Activated T-cell treated with anti-CD3 and anti-CD28 coated beads for 48 hours (primary cell): ENCODE measurements around the gene DFFA.
"Not testable (repeated sequence)": the region's sequence is repeated elsewhere in the genome, so short reads cannot be mapped to it uniquely, and the experiment has no call there.

Source experiments
- DNase-seq: peaks from one replicate; pipeline ENCODE4 v3.0.0-alpha.2; 2020; ENCODE audit warnings: low read depth

DFFA gene

GRCh38 chr1:10430216-10431069 lies 41.9 kb downstream of the DFFA start, which contains the start of gene CENPS:
Gene CENPS (plus strand): TSS chr1:10430433. CDS start chr1:10430518, 85 bp downstream.
- peak; percentile 94 for DNase-seq

- no peak for DNase-seq
Measured at GRCh38 chr1:10429868-10430215, 42.5 kb downstream of the DFFA start.

- DNase-seq = no peak
Measured at GRCh38 chr1:10428984-10429383, 43.3 kb downstream of the DFFA start.

- not testable (repeated sequence) for DNase-seq
Measured at GRCh38 chr1:10426535-10426848, 45.8 kb downstream of the DFFA start.

- not testable (repeated sequence) for DNase-seq
Measured at GRCh38 chr1:10425826-10426534, 46.3 kb downstream of the DFFA start.

GRCh38 chr1:10424651-10425050 lies 47.7 kb downstream of the DFFA start:
- no peak for DNase-seq

GRCh38 chr1:10424034-10424433 lies 48.3 kb downstream of the DFFA start:
- DNase-seq = no peak

GRCh38 chr1:10421637-10422036 lies 50.7 kb downstream of the DFFA start:
- no peak for DNase-seq

- DNase-seq = no peak
Measured at GRCh38 chr1:10419351-10419750, 53.0 kb downstream of the DFFA start.

- not testable (repeated sequence) for DNase-seq
Measured at GRCh38 chr1:10418741-10419140, 53.6 kb downstream of the DFFA start.

- DNase-seq = not testable (repeated sequence)
Measured at GRCh38 chr1:10415967-10416366, 56.4 kb downstream of the DFFA start.

- DNase-seq = no peak
Measured at GRCh38 chr1:10415211-10415930, 57.0 kb downstream of the DFFA start.

GRCh38 chr1:10407201-10407600 lies 65.1 kb downstream of the DFFA start:
- no peak for DNase-seq
